ENCODE results near the gene MEGF8. TPM values are rescaled to one million over a fixed set of nuclear protein-coding genes. Genes with fewer than 3 reads are reported as not detected.
"Not testable (repeated sequence)": the region's sequence is repeated elsewhere in the genome, so short reads cannot be mapped to it uniquely, and the experiment has no call there.

MEGF8 gene
- total RNA-seq, 1 experiment from 2014 or later, result 11.6 TPM

DNA sequence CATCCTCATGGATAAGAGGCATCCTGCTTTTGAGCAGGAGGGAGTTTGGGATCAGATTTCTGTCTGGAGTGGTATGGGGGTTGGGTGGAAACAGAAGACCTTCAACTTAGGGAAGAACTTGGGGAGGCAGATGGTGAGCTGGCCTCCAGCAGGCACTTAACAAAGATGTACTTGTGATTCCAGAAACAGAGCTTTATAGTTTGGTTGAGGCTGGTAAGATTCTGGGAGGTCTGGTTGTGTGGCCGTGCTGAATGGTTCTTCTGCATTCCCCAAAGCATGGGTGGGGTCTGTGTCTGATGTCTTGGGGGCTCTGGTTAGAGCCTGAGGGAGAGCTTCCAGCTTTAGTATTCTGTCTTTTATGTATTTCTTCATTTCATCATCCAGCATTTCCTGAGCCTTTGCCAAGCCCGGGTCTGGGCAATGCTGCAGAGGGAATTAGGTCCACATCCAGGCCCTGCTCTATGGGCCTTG, 4.8 kb downstream of the MEGF8 start:
- no peak for DNase-seq (ENCODE audit: low read depth)

DNA sequence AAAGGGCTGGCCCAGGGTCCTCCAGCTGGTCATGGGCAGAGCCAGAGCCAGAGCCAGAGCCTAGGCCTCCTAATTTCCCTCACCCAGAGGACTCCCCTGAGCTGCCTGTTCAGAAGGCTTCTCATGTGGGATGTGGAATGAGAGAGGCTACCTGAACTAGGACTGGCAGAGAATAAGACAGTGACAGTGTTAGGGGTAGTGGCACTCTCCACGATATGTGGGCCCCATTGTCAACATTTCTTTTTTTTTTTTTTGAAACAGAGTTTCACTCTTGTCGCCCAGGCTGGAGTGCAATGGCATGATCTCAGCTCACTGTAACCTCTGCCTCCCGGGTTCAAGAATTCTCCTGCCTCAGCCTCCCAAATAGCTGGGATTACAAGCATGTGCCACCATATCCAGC, 5.9 kb downstream of the MEGF8 start:
- not testable (repeated sequence) for DNase-seq (ENCODE audit: low read depth)

DNA sequence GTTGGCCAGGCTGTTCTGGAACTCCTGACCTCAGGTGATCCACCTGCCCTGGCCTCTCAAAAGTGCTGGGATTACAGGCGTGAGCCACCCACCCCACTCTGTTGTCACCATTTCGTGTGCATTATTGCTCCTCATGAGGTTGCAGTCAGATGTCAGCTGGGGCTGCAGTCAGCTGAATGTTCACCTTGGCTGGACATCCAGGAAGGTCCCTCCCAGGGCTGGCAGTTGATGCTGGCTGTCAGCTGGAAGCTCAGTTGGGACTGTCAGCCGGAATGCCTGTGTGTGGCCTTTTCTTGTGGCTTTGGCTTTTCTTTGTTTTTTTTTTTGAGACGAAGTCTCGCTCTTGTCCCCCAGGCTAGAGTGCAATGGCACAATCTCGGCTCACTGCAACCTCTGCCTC, 6.6 kb downstream of the MEGF8 start:
- DNase-seq (ENCODE audit: low read depth), result no peak

DNA sequence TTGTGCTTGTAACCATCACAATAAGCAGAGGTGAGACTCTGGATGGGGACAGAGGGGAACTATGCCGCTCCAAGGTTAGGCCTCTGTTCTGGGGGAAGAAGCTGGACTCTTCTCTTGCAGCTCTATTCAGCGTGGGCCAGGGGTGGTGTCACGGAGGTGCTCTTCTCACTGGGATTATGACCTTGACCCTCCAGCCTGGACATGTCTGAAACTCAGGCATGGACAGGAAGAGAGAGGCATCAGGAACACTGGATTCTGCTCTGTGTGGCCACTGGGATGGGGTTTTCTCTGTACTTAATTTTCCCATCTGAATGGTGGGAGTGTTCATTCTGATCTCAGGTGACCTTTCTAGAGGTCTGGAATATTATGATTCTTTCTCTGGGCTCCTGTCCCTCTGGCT, 7.6 kb downstream of the MEGF8 start:
- no peak for DNase-seq (ENCODE audit: low read depth)

DNA sequence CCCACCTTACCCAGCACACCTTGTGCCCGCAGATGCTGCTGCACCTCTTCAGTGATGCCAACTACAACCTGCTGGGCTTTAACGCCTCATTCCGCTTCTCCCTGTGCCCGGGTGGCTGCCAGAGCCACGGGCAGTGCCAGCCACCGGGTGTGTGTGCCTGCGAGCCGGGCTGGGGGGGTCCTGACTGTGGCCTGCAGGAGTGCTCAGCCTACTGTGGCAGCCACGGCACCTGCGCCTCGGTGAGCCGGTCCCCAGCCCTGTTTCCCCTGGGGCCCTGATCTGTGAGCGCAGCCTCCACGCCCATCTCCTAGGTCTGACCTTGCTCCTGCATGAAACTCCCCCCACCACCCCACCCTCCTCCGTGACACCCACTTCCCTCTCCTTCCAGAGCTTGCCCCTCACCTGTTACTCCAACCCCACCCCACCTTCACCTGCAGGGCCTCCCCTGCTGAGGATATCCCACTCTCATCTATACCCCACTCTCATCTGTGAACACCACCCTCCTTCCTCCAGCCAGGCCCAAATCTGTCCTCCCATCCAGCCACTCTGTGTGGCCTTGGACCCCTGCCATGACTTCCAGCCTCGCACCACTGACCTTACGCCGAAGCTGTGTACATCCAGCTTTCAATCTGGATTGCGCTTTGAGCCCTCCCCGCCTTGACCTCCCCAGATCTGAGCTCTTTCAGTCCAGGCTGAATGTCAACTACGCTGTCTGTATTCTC, 8.7 kb downstream of the MEGF8 start:
- DNase-seq (ENCODE audit: low read depth), result no peak

DNA sequence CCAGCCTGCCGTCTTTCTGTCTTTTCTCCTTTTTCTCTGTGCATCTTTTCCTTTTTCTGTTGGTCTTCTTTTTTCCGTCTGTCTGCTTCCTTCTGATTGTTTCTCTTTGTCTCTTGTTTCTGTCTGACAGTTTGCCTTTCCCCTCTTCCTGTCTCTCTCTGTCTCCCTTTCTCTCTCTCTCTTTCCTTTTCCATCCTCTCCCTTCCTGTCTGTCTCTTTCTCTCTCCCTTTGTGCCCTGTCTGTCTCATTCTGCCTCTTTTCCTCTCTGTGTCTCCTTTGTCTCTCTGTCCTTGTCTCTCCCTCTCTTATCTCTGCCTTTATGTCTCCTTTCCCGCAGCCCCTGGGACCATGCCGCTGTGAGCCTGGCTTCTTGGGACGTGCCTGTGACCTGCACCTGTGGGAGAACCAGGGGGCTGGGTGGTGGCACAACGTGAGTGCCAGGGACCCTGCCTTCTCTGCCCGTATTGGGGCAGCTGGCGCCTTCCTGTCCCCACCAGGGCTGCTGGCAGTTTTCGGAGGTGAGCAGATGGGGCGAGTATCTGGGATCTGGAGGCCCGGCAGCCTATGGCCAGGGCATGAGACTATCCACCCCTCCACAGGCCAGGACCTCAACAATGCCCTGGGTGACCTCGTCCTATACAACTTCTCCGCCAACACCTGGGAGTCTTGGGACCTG, 9.4 kb downstream of the MEGF8 start:
- DNase-seq (ENCODE audit: low read depth), result no peak

DNA sequence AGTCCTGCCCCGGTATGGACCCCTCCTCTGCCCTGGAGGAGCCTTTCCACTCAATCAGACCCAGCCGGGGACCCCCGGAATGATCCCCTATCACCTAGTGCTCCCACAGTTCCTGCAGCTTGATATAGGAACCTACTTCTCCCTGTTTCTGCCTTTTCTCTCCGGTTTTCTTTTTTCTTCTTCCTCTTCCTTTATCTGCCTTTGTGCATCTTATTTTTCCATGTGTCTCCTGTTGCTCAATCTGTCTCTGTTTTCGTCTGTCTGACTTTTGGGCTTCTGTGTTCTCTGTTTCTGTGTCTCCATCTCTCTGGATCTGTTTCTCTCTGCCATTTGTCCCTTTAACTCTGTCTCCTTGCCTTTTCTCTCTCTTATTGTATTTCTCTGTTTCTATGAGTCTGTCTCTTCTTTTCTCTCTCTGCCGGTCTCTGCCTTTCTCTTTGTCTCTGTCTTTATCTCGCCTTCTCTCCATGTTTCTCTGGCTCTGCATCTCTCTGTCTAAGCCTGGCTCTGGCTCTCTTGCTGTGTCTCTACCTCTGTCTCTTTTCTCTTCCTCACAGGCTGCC, 10.0 kb downstream of the MEGF8 start:
- no peak for DNase-seq (ENCODE audit: low read depth)

DNA sequence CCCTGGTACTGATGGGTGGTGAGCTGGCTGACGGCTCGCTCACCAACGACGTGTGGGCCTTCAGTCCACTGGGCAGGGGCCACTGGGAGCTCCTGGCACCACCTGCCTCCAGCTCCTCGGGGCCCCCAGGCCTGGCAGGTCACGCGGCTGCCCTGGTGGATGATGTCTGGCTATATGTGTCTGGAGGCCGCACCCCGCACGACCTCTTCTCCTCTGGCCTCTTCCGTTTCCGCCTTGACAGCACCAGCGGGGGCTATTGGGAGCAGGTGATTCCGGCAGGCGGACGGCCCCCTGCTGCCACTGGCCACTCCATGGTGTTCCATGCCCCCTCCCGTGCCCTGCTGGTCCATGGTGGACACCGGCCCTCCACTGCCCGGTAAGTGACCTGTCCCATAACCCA, 10.5 kb downstream of the MEGF8 start:
- DNase-seq (ENCODE audit: low read depth), result no peak

DNA sequence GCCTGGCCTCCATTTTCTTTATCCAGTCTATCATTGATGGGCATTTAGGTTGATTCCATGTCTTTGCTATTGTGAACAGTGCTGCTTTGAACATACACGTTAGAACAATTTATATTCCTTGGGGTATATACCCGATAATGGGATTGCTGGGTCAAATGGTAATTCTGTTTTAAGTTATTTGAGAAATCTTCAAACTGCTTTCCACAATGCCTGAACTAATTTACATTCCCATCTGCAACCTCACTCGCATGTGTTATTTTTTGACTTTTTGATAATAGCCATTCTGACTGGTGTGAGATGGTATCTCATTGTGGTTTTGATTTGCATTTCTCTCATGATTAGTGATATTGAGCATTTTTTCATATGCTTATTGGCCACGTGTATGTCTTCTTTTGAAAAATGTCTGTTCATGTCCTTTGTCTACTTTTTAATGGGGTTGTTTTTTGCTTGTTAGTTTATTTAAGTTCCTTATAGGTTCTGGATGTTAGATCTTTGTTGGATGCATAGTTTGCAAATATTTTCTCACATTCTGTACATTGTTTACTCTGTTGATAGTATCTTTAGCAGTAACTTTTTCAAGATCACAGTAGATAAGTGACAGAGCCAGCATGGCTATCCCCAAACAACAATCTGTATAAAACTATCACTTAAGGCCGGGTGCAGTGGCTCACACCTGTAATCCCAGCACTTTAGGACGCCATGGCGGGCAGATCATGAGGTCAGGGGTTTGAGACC, 13.9 kb downstream of the MEGF8 start:
- not testable (repeated sequence) for DNase-seq (ENCODE audit: low read depth)

DNA sequence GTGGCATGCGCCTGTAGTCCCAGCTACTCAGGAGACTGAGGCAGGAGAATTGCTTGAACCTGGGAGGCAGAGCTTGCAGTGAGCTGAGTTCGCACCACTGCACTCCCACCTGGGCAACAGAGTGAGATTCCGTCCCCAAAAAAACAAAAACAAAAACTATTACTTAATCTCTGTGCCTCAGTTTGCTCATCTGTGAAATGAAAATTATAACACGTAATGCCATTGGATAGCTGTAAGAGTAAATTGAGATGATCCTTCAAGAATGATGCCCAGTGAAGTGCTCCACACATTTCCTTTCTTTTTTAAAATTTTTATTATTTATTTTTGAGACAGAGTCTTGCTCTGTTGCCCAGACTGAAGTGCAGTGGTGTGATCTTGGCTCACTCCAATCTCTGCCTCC, 14.5 kb downstream of the MEGF8 start:
- DNase-seq (ENCODE audit: low read depth), result not testable (repeated sequence)

DNA sequence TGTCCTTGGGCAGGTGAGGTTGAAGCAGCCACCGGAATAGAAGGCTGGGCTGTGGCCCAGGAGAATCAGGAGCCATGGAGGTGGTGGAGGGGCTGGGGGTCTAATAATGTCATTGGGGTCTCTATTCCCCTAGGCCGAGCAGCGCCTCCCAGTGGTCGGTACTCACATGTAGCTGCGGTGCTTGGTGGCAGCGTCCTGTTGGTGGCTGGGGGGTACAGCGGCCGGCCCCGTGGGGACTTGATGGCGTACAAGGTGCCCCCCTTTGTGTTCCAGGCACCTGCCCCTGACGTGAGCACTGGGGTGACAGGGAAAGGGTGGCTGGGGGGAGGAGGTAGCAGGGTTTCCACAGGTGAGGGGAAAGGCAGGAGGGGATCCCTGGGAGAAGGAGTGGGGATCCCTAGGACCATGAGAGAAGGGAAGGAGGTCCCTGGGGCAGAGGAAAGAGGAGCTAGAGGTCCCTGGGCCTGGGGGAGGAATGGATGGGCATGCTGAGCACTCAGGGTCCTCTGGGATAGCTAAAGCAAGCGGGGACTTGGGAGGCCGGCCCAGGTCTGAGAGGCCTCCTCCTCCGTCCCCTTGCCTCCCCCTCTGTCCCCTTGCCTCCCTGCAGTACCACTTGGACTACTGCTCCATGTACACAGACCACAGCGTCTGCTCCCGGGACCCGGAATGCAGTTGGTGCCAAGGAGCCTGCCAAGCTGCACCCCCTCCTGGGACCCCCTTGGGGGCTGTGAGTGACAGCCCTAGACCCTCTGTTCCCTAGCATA, 18.1 kb downstream of the MEGF8 start:
- no peak for DNase-seq (ENCODE audit: low read depth)

DNA sequence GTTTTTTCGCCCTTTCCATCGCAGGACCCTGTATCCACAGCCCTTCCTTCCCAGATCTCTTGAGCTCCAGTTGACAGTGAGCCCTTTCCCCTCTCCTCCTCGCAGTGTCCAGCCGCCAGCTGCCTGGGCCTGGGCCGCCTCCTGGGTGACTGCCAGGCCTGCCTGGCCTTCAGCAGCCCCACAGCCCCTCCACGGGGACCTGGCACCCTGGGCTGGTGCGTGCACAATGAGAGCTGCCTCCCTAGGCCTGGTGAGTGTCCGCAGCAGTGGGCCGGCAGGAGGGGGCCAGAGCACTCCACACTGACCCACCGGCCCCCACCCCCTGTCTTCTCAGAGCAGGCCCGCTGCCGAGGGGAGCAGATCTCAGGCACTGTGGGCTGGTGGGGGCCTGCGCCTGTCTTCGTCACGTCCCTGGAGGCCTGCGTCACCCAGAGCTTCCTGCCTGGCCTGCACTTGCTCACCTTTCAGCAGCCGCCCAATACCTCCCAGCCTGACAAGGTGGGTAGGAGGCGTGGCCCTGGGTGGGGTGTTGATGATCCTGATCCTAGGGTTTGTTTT, 19.0 kb downstream of the MEGF8 start:
- no peak for DNase-seq (ENCODE audit: low read depth)

DNA sequence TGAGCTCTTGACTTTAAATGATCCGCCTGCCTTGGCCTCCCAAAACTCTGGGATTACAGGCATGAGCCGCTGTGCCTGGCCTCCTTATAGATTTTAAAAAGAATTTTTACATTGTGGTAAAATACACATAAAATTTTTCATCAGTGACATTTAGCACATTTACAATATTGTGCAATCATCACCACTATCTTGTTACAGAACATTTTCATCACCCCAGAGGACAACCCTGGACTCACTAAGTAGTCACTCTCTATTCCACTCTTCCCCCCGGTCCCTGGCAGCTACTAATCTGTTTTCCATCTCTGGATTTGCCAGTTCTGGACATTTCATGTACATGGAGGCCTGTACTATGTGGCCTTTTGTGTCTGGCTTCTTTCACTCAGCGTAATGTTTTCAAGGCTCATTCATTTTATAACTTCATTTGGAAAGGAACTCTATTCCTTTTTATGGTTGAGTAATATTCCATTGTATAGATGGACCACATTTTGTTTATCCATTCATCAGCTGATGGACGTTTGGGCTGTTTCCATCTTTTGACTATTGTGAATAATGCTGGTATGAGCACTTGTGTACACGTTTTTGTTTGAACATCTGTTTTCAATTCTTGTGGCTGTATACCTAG, 19.9 kb downstream of the MEGF8 start:
- DNase-seq (ENCODE audit: low read depth), result no peak

DNA sequence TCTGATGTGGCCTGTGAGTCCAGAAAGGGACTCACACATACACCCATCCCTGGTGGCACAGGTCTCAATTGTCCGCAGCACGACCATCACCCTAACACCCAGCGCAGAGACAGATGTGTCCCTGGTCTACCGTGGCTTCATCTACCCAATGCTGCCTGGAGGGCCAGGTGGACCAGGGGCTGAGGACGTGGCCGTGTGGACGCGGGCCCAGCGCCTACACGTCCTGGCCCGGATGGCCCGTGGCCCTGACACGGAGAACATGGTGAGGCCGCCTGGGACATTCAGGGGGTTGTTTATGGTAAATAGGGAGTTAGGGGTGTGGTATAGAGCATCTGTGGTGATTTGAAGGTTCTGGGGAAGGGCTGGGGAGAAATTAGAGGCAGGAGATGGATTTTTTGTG, 22.8 kb downstream of the MEGF8 start:
- no peak for DNase-seq (ENCODE audit: low read depth)

DNA sequence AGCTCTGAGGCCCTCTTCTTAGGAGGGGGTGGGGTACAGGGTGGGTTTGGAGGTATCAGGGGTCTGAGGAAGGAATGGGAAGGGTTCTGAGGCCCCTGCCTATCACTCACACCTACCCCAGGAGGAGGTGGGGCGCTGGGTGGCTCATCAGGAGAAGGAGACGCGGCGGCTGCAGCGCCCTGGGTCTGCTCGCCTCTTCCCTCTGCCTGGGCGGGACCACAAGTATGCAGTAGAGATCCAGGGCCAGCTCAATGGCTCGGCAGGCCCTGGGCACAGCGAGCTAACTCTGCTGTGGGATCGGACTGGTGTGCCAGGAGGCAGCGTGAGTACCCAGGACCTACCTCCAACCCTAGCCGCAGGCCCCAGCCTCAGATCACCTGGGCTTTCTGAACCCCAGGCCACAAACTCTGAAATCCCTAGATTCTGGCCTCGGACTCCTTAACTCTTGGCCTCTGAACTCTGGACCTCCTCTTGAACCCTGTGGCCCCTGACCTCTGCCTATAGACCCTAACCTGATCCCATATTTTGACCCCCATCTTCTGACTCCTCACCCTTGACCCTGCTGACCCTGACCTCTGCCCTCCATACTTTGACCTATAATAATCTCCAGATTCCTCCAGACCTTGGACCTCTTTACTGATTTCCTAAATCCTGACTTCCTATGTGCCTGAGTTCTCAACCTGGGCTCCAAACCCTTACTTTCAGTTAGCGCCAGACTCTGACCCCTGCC, 24.1 kb downstream of the MEGF8 start:
- no peak for DNase-seq (ENCODE audit: low read depth)

DNA sequence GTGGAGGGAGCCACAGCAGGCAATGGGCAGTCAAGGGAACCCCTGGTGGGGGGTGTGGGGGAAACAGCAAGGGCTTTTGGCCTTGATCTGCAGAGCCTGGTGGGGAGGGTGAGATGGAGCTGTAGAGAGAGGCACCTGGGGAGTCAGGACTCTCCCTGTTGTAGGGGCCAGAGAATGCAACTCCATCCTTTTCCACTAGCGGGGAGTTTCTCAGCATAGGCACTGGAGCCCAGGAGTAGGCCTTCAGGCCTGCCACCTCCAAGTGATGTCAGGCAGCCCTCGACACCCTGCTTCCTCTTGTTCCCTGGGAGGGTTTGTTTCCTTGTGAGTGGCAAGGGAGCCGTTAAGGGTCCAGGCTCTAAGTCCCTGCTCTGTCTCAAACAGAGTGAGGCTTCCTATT, 25.0 kb downstream of the MEGF8 start:
- no peak for DNase-seq (ENCODE audit: low read depth)

DNA sequence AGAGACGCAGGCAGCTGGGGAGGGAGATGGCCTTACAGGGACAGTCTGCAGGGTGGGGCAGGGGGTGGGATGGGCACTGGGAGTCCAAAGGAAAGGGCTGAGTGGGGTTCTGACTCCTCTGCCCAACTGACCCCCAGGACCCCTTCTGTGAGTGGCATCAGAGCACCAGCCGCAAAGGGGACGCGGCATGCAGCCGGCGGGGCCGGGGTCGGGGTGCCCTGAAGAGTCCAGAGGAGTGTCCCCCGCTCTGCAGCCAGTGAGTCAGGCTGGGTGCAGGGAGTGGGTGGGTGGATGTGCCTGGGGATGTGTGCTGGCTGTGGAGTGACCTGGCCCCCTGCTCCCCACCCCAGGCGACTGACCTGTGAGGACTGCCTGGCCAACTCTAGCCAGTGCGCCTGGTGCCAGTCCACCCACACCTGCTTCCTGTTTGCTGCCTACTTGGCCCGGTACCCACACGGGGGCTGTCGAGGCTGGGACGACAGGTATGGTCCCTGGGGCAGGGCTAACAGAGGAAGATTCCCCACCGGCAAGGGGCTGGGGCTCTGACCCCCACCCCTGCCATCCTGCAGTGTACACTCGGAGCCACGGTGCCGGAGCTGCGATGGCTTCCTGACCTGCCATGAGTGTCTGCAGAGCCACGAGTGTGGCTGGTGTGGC, 25.8 kb downstream of the MEGF8 start:
- DNase-seq (ENCODE audit: low read depth), result no peak

DNA sequence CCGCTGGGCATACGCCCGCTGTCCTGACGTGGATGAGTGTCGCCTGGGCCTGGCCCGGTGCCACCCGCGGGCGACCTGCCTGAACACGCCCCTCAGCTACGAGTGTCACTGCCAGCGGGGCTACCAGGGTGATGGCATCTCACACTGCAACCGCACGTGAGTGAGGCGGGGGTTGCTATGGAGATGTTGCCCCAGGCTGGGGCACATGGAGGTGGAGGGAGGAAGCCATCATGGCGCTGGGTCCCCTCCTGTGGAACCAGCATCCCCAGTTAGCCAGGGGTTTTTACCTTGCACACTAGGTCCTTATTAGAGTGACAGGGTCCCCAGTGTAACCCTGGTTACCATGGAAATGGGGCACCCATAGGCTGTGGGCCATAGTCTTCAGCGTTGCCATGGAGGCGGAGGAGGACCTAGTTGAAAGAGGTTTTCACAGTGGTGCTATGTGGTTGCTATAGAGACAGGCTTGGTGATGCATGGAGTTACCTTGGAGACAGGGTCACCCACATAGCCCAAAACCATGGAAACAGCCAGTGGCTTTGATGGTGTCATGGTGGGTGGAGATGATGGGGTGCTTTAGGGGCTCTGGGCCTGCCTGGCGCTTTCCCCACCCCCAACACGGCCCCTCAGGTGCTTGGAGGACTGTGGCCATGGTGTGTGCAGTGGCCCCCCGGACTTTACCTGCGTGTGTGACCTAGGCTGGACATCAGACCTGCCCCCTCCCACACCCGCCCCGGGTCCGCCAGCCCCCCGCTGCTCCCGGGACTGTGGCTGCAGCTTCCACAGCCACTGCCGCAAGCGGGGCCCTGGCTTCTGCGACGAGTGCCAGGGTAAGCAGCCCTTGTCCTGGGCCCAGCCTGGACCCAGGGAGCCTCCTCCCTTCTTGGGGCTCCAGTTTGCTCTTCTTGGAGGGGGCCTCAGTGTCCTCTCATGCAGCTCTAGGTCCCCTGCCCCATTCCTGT, 27.1 kb downstream of the MEGF8 start:
- no peak for DNase-seq (ENCODE audit: low read depth)

Data from Daoy (cell line).